ENCODE results near the gene FIS1.
A peak's percentile ranks its signal among the peaks of the same experiment; 100 is the strongest.
"Not testable (repeated sequence)": the region's sequence is repeated elsewhere in the genome, so short reads cannot be mapped to it uniquely, and the experiment has no call there.

FIS1 gene

DNA sequence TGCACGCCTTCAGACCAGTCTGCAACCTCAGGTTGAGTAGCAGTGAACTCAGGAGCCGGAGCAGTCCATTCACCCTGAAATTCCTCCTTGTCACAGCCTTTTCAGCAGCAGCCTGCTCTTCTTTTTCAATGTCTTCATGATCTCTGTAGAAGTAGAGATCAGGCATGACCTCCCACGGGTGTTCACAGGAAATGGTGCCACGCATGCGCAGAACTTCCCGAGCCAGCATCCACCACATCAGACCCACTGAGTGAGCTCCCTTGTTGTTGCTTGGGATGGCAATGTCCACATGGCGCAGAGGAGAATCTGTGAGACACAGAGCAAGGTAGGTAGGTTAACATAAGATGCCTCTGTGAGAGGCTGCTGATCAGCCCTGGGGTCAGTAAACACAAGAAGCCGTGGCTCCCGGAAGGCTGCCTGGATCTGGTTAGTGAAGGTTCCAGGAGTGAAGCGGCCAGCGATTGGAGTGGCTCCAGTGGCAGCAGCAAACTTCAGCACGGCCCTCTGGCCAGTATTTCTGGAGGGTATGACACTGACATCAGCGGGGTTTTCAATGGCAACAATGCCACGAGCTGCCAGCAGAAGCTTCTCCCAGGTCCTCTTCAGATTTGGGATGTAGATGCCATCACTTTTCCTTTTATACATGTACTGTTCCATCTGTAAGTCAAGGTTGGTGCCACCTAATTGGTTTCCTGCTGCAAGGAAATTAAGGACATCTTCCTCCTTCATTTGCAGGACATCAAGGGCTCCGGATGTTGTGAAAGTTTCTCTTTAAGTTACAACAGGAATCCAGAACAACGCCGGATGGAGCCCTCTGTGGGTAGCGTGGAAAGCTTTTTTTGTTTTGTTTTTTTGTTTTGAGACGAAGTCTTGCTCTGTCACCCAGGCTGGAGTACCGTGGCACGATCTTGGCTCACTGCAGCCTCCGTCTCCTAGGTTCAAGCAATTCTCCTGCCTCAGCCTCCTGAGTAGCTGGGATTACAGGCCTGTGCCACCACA is 40.8 kb downstream of the FIS1 start:
- DNase-seq = peak; percentile 74 to 77

DNA sequence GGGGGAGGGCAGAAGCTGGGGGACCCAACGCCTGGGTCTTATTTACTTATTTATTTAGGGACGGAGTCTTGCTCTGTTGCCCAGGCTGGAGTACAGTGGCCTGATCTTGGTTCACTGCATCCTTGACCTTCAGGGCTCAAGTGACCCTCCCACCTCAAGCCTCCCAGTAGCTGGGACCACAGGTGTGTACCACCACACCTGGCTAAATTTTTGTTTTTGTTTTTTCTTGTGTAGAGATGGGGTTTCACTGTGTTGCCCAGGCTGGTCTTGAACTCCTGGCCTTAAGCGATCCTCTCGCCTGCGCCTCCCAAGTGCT is 42.3 kb downstream of the FIS1 start:
- DNase-seq = no peak

DNA sequence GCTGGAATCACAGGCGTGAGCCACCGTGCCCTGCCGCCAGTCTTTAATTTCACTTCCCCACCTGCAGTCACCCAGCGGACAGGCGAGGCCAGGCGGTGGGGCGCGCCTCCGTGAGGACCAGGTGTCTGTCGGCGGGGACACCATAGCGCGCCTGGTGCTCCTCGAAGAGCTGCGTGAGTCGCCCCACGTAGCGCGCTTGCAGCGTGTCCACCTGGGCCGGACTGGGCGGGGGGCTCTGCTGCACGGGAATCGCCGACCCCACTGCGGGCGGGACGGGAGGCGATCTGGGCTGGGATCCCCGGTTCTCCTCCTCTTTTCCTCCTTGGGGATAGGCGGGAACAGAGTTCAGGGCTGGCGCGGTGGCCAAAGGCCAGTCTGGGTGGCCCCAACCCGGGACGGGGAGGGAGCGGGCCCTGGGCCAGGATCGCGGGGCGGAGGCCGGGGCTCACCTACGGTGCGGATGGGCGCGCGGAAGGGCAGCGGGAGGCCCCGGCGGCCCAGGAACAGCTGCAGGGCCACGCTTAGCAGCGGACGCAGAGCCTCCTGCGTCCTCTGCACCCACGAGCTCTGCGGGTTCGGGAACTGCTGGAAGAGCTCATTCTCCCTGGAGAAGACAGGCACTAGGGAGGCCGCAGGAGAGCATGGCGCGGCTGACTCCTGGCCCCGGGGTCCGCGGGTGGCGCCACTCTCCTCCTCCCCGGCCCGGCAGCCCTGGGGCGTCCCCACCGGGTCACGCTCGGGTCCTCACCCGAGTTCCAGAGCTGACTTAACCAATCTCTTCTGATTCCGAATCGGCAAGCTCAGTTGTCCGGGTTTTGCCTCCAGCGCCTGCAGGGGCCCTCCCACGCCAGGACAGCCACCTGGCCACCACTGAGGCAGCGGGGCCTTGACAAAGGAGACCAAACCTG is 42.9 kb downstream of the FIS1 start:
- DNase-seq = no peak

- peak in 1 of 2 donors; percentile 12 for DNase-seq
Observed at GRCh38 chr7:101200862-101201599, 43.9 kb downstream of the FIS1 start, which contains the start of gene MOGAT3. TSS of gene MOGAT3 (minus strand) at chr7:101201036. CDS start at chr7:101200854, 182 bp downstream.

- DNase-seq = no peak
Observed at GRCh38 chr7:101200504-101200861, 44.4 kb downstream of the FIS1 start.

GRCh38 chr7:101199522-101199921 is 45.4 kb downstream of the FIS1 start:
- not testable (repeated sequence) for DNase-seq

GRCh38 chr7:101198476-101198875 is 46.4 kb downstream of the FIS1 start:
- DNase-seq = no peak

GRCh38 chr7:101197991-101198390 is 46.9 kb downstream of the FIS1 start:
- no peak for DNase-seq

DNA sequence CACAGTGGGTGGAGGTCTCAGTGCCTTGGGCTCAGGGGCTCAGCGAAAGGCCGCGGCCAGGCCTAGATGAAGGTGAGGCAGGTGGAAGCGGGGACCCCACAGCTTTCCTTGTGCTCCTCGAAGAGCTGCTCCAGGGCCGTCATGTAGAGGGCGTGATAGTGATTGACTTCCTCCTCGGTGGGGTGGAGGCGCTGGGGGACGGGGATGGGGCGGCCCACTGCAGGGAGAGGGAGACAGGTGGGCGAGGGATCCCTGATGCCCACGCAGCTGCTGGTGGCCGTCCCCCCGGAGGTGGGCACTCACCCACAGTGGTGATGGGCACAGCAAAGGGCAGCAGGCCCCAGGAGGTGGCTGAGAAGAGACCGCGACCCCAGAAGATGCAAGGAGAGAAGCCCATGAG is 49.0 kb downstream of the FIS1 start:
- no peak for DNase-seq
